Transverse colon (tissue), 4 donors: ENCODE results near the gene GNG7. TPM values are rescaled to one million over a fixed set of nuclear protein-coding genes. Genes with fewer than 3 reads are reported as not detected.

Experiments
- DNase-seq: peaks from one replicate; pipeline ENCODE4 v3.0.0-alpha.2; 2019
- H3K27ac ChIP-seq, 4 donors: fragments of 200-600 bp; sonication (generic); 2 replicates each; pipeline ENCODE4 v1.5.1; 2016 to 2018; ENCODE audit warnings: inconsistent platforms in 4 of 4
- H3K27me3 ChIP-seq: fragments of 200-600 bp; sonication (generic); 2 replicates; pipeline ENCODE4 v1.5.1; 2017; ENCODE audit warnings: inconsistent platforms
- H3K36me3 ChIP-seq, 4 donors: fragments of 200-600 bp; sonication (generic); 2 replicates each; pipeline ENCODE4 v1.5.1; 2017 to 2019; ENCODE audit warnings: inconsistent platforms in 4 of 4
- H3K4me1 ChIP-seq, 4 donors: fragments of 200-600 bp; sonication (generic); 2 replicates each; pipeline ENCODE4 v1.5.1; 2017 to 2020; ENCODE audit warnings: inconsistent platforms in 4 of 4
- H3K4me3 ChIP-seq, 4 donors: fragments of 200-600 bp; sonication (generic); 1 replicate in 1 of 4; 2 replicates in 3 of 4; pipeline versions ENCODE4 v1.5.1 to v1.6.1; 2017 to 2019; ENCODE audit warnings: inconsistent platforms in 4 of 4
- H3K9me3 ChIP-seq, 2 donors: fragments of 200-600 bp; sonication (generic); 2 replicates each; pipeline ENCODE4 v1.5.1; 2017 to 2019; ENCODE audit warnings: inconsistent platforms in 2 of 2
- EP300 ChIP-seq: sonication (generic); formaldehyde crosslinking; IDR thresholded peaks from one replicate; pipeline ENCODE4 v1.6.1; 2017; ENCODE audit warnings: antibody characterized with exemption, low read depth
- POLR2A ChIP-seq: fragments of 450-650 bp; IDR thresholded peaks from one replicate; pipeline ENCODE4 v1.6.1; 2016; ENCODE audit warnings: antibody characterized with exemption, mild to moderate bottlenecking, moderate library complexity
- POLR2AphosphoS5 ChIP-seq, 3 donors: sonication (generic); formaldehyde crosslinking; IDR thresholded peaks; one replicate each; pipeline ENCODE4 v1.6.1; 2016; ENCODE audit warnings: antibody characterized with exemption in 3 of 3
- WGBS, 2 donors: methylation state at CpG; one replicate each; pipeline ENCODE4 v1.1.5; 2018; ENCODE audit warnings: low coverage in 1 of 2; 5-methylcytosine and 5-hydroxymethylcytosine counted together
- in situ Hi-C, 4 donors: fragments of 200-750 bp; cut with MboI; loops; one replicate each; pipeline versions ENCODE4 v1.15.0 to v1.15.1; 2017; ENCODE audit warnings: low sequenced_read_pairs in 3 of 4, low pct_ligation_motif_present in 1 of 4, low pct_unique_long_range_greater_than_20kb in 1 of 4
- intact Hi-C: fragments of 100-400 bp; cut with DNase I; formaldehyde crosslinking; loops from one replicate; pipeline ENCODE4 v1.15.1; 2023; ENCODE audit warnings: low total_unique reads
- total RNA-seq, 4 donors: library from RNA; depleted of rRNA; stranded (reverse); fragments of >200 nt; gene quantifications; one replicate each; pipeline ENCODE4 v1.1.0, GENCODE V29; 2016
- TF ChIP-seq, protein P1 (sequence below), 5 experiments: fragments of 200-600 bp in 3 of 5; fragments of 450-650 bp in 2 of 5; sonication (generic) in 3 of 5; IDR thresholded peaks; 1 replicate in 2 of 5; 2 replicates in 3 of 5; pipeline ENCODE4 v1.5.1; 2016 to 2017; ENCODE audit warnings: antibody characterized with exemption in 5 of 5, inconsistent platforms in 3 of 5, mild to moderate bottlenecking in 2 of 5, moderate library complexity in 1 of 5

GNG7 gene
- total RNA-seq, 4 donors from 2014 or later: 1.6 to 13.1 (median 4.0) TPM

DNA sequence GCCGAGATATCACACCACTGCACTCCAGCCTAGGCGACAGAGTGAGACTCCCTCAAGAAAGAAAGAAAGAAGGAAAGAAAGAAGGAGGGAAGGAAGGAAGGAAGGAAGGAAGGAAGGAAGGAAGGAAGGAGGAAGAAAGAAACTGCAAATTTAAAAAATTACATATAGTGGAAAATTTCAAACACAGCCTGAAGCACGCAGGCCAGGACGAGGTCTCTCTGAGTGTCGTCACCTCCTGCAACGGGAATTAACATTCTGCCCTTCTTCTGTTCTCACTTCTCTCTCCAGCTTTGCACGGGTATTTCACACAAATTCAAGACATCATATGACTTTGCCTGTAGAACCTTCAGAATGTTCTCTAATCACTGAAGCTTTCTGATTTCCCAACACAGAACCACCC is 108.2 kb downstream of the GNG7 start:
- no peak for TF ChIP-seq POLR2AphosphoS5 (IDR thresholded peaks at IDR 0.05)
- TF ChIP-seq EP300: no peak
- TF ChIP-seq, protein P1, sequence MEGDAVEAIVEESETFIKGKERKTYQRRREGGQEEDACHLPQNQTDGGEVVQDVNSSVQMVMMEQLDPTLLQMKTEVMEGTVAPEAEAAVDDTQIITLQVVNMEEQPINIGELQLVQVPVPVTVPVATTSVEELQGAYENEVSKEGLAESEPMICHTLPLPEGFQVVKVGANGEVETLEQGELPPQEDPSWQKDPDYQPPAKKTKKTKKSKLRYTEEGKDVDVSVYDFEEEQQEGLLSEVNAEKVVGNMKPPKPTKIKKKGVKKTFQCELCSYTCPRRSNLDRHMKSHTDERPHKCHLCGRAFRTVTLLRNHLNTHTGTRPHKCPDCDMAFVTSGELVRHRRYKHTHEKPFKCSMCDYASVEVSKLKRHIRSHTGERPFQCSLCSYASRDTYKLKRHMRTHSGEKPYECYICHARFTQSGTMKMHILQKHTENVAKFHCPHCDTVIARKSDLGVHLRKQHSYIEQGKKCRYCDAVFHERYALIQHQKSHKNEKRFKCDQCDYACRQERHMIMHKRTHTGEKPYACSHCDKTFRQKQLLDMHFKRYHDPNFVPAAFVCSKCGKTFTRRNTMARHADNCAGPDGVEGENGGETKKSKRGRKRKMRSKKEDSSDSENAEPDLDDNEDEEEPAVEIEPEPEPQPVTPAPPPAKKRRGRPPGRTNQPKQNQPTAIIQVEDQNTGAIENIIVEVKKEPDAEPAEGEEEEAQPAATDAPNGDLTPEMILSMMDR (IDR thresholded peaks at IDR 0.05): no peak
- no peak for TF ChIP-seq POLR2A
- Histone ChIP-seq H3K4me3 (no peak overlapping the region), H3K9me3 (no peaks in the 10 kb centered on the region), H3K4me1 (peaks cover 2 to 19% (median 5%) of the 10 kb centered on the region in 4 donors), H3K36me3 (no peaks in the 10 kb centered on the region), H3K27me3 (no peaks in the 10 kb centered on the region), H3K27ac (no peak overlapping the region)
- intact Hi-C loops: no loop called here
- no peak for DNase-seq
- 71 to 84% methylated on average over 6 to 7 of the region's 7 CpGs for WGBS, 2 donors
- in situ Hi-C loops: no loop called here

DNA sequence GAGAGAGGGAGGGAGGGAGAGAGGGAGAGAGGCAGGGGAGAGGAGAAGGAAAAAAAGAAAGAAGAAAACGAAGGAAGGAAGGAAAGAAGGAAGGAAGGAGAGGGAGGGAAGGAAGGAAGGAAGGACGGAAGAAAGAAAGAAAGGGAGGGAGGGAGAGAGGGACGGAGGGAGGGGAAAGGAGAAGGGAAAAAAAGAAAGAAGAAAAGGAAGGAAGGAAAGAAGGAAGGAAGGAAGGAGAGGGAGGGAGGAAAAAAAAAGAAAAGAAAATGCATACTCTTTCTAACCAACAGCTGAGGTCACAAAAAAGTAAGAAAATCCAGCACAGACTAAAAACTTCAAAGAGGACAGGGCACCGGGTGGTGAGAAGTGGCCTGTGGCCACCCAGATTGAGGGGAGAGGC is 109.7 kb downstream of the GNG7 start:
- Histone ChIP-seq H3K36me3 (no peaks in the 10 kb centered on the region), H3K4me3 (no peak overlapping the region), H3K27ac (no peak overlapping the region), H3K27me3 (no peaks in the 10 kb centered on the region), H3K4me1 (peaks cover 0 to 23% (median 10%) of the 10 kb centered on the region in 4 donors), H3K9me3 (no peaks in the 10 kb centered on the region)
- intact Hi-C loops (no loop called here), in situ Hi-C loops (no loop called here)
- TF ChIP-seq EP300 (no peak), POLR2AphosphoS5 (IDR thresholded peaks at IDR 0.05) (no peak), POLR2A (no peak)
- TF ChIP-seq, protein P1 (IDR thresholded peaks at IDR 0.05): no peak
- 65 to 78% methylated on average over 4 of the region's 4 CpGs for WGBS, 2 donors
- DNase-seq: no peak

DNA sequence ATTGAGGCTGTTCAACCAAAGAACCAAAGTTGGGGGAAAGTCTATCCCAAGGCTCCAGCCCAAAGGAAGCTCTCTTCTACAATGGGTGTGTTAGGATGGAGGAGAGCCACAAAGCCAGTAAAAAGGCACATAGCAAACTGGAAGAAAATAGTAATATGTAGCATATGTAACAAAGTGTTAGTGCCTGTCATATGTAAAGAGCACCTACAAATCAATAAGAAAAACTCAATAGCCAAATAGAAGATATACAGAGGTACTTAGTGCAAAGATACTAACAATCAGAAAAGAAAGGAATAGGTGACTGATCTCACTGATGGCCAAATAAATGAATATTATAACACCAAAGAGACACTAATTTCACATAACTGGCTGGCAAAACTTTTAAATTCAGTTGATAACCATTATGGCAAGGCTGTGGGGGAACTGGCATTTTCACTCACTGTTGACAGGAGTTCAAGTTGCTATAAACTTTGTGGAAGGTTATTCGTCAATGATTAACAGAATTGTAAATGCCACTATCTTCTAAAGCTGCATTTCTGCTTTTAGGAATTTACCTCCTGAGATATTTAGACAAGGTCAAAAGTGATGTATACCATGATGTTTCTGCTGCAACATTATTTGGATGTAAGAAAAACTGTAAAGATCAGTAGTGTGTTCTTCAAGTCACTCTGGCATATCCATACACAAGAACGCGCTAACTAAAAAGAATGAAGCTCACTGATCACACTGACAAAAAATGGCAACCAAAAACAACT is 110.8 kb downstream of the GNG7 start:
- WGBS, 2 donors: 62 to 80% methylated on average over 3 of the region's 3 CpGs
- H3K4me3 ChIP-seq: no peak overlapping the region
- H3K27ac ChIP-seq: no peak overlapping the region
- H3K9me3 ChIP-seq: no peaks in the 10 kb centered on the region
- no peak for DNase-seq
- in situ Hi-C loops (no loop called here), intact Hi-C loops (no loop called here)
- no peak for TF ChIP-seq POLR2A
- no peak for TF ChIP-seq EP300
- TF ChIP-seq, protein P1 (IDR thresholded peaks at IDR 0.05): no peak
- TF ChIP-seq POLR2AphosphoS5 (IDR thresholded peaks at IDR 0.05): no peak
- H3K36me3 ChIP-seq: no peaks in the 10 kb centered on the region
- peaks cover 0 to 30% (median 12%) of the 10 kb centered on the region in 4 donors for H3K4me1 ChIP-seq
- no peaks in the 10 kb centered on the region for H3K27me3 ChIP-seq

DNA sequence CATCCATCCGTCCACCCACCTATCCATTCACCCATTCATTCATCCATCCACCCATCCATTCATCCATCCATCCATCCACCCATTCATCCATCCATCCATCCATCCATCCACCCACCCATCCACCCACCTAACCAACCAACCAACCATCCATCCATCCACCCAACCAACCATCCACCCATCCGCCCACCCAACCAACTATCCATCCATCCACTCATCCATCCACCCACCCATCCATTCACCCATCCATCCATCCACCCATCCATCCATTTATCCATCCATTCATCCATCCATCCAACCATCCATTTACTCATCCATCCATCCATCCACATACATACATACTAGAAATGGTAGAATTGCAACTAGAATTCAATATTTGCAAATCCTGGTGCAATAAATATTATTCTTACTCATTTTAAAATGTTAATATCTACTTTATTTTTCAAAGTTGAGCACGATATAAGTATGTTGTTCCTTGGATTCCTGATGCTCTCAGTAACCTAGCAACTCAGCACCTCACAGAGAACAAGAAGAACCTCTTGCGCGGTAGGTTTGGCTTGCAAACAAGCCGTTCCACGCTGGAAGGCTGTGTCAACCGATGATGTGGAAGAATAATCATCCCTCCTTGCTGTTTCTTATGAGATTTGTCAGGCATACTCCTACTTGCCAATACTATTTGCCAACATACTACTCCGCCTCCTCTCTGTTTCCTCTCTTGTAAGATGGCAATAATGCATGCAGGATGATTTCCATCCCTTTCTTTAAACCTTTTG is 111.7 kb downstream of the GNG7 start:
- TF ChIP-seq POLR2A: no peak
- no peak for TF ChIP-seq POLR2AphosphoS5 (IDR thresholded peaks at IDR 0.05)
- TF ChIP-seq, protein P1 (IDR thresholded peaks at IDR 0.05): no peak
- TF ChIP-seq EP300: no peak
- 92 to 93% methylated on average over 7 to 9 of the region's 9 CpGs for WGBS, 2 donors
- Histone ChIP-seq H3K4me1 (peaks cover 0 to 30% (median 12%) of the 10 kb centered on the region in 4 donors), H3K36me3 (no peaks in the 10 kb centered on the region), H3K4me3 (no peak overlapping the region), H3K9me3 (no peaks in the 10 kb centered on the region), H3K27me3 (no peaks in the 10 kb centered on the region), H3K27ac (no peak overlapping the region)
- DNase-seq: no peak
- in situ Hi-C loops: no loop called here
- intact Hi-C loops: no loop called here
